Gastroesophageal sphincter (tissue), 4 donors: ENCODE results near the gene HLA-DQA1. TPM values are rescaled to one million over a fixed set of nuclear protein-coding genes. Genes with fewer than 3 reads are reported as not detected.
A peak's percentile ranks its signal among the peaks of the same experiment; 100 is the strongest.

Experiments used
- ATAC-seq: fragments of 150-250 bp; one replicate; pipeline ENCODE4 v1.9.1; 2016; ENCODE audit warnings: mild to moderate bottlenecking, moderate library complexity
- H3K27ac ChIP-seq, 4 donors: fragments of 200-600 bp; sonication (generic) in 3 of 4; 1 replicate in 3 of 4; 2 replicates in 1 of 4; pipeline ENCODE4 v1.5.1; 2016 to 2019
- H3K27me3 ChIP-seq: fragments of 200-600 bp; sonication (generic); one replicate; pipeline ENCODE4 v1.5.1; 2019
- H3K36me3 ChIP-seq, 2 donors: fragments of 200-600 bp; sonication (generic); one replicate each; pipeline ENCODE4 v1.5.1; 2019; ENCODE audit warnings: control low read depth in 1 of 2
- H3K4me1 ChIP-seq, 3 donors: fragments of 200-600 bp; sonication (generic); 1 replicate in 2 of 3; 2 replicates in 1 of 3; pipeline ENCODE4 v1.5.1; 2016 to 2019; ENCODE audit warnings: control low read depth in 2 of 3
- H3K4me3 ChIP-seq, 2 donors: fragments of 200-600 bp; sonication (generic); one replicate each; pipeline ENCODE4 v1.5.1; 2019; ENCODE audit warnings: mild to moderate bottlenecking in 1 of 2, moderate library complexity in 1 of 2
- H3K9me3 ChIP-seq, 3 donors: fragments of 200-600 bp; sonication (generic); one replicate each; pipeline ENCODE4 v1.5.1; 2017 to 2019; ENCODE audit warnings: control low read depth in 2 of 3
- EP300 ChIP-seq: sonication (generic); formaldehyde crosslinking; IDR thresholded peaks from one replicate; pipeline ENCODE4 v1.6.1; 2017; ENCODE audit warnings: antibody characterized with exemption, mild to moderate bottlenecking
- POLR2A ChIP-seq, 2 donors: fragments of 450-650 bp; IDR thresholded peaks; one replicate each; pipeline ENCODE4 v1.6.1; 2017; ENCODE audit warnings: antibody characterized with exemption in 2 of 2, mild to moderate bottlenecking in 2 of 2, moderate library complexity in 1 of 2
- POLR2AphosphoS5 ChIP-seq: sonication (generic); formaldehyde crosslinking; IDR thresholded peaks from one replicate; pipeline ENCODE4 v1.6.1; 2017; ENCODE audit warnings: antibody characterized with exemption
- WGBS, 2 donors: methylation state at CpG; one replicate each; pipeline ENCODE4 v1.1.5; 2018; ENCODE audit warnings: low coverage in 1 of 2; 5-methylcytosine and 5-hydroxymethylcytosine counted together
- total RNA-seq, 4 donors: library from RNA; depleted of rRNA; stranded (reverse); fragments of >200 nt; gene quantifications; one replicate each; pipeline ENCODE4 v1.1.0, GENCODE V29; 2016
- TF ChIP-seq, protein P1 (sequence below), 4 experiments: fragments of 200-600 bp in 2 of 4; fragments of 450-650 bp in 2 of 4; sonication (generic) in 1 of 4; IDR thresholded peaks; one replicate each; pipeline ENCODE4 v1.5.1; 2017 to 2019; ENCODE audit warnings: antibody characterized with exemption in 4 of 4, mild to moderate bottlenecking in 2 of 4, moderate library complexity in 2 of 4

HLA-DQA1 gene
- total RNA-seq, 4 donors from 2014 or later: 1.7 to 7.8 (median 4.3) TPM; not detected in 1

DNA sequence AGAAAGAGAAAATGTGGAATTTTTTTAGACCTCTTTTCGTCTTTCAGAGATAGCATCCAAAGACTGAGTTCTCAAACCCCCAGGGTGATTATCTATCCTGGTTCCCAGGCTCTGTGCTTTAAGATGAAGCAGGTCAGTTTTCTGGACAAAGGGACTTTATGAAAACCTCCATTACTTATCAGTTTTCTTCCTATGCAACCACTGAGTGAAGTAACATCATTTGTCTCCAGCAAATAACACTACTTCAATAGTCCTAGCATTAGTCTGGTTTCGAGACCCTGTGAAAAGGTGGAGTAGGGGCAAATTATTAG, 29.3 kb upstream of the HLA-DQA1 start:
- Histone ChIP-seq H3K4me3 (no peak overlapping the region), H3K4me1 (no peaks in the 10 kb centered on the region), H3K27me3 (no peaks in the 10 kb centered on the region), H3K9me3 (no peaks in the 10 kb centered on the region), H3K36me3 (no peaks in the 10 kb centered on the region), H3K27ac (no peak overlapping the region)
- no peak for TF ChIP-seq POLR2AphosphoS5
- TF ChIP-seq, protein P1, sequence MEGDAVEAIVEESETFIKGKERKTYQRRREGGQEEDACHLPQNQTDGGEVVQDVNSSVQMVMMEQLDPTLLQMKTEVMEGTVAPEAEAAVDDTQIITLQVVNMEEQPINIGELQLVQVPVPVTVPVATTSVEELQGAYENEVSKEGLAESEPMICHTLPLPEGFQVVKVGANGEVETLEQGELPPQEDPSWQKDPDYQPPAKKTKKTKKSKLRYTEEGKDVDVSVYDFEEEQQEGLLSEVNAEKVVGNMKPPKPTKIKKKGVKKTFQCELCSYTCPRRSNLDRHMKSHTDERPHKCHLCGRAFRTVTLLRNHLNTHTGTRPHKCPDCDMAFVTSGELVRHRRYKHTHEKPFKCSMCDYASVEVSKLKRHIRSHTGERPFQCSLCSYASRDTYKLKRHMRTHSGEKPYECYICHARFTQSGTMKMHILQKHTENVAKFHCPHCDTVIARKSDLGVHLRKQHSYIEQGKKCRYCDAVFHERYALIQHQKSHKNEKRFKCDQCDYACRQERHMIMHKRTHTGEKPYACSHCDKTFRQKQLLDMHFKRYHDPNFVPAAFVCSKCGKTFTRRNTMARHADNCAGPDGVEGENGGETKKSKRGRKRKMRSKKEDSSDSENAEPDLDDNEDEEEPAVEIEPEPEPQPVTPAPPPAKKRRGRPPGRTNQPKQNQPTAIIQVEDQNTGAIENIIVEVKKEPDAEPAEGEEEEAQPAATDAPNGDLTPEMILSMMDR (IDR thresholded peaks at IDR 0.05): no peak
- TF ChIP-seq POLR2A (IDR thresholded peaks at IDR 0.05): no peak
- no peak for TF ChIP-seq EP300
- ATAC-seq: no peak
- WGBS, 2 donors: 50% methylated on average over 2 of the region's 2 CpGs

DNA sequence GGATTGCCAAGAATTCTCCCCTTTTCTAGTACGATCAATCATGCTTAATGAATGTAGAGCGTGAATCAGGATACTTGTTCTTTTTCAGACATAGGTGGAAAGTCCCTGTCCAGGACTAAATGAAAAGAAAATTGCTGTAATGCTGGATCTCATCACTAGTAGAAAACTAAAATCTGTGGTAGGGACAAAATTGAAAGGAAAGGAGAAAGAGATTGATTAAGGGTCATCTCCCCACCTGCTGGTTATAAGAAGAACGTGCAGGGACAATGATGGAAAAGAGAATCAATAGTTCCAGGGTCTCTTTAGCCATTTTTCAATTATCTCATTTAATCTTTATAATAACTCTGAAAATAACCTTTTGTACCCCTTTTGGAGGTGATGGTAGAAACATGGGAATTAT, 28.8 kb upstream of the HLA-DQA1 start:
- TF ChIP-seq, protein P1 (IDR thresholded peaks at IDR 0.05): no peak
- TF ChIP-seq POLR2A (IDR thresholded peaks at IDR 0.05) (no peak), EP300 (no peak), POLR2AphosphoS5 (no peak)
- Histone ChIP-seq H3K9me3 (no peaks in the 10 kb centered on the region), H3K4me1 (no peaks in the 10 kb centered on the region), H3K4me3 (no peak overlapping the region), H3K27me3 (no peaks in the 10 kb centered on the region), H3K36me3 (no peaks in the 10 kb centered on the region), H3K27ac (no peak overlapping the region)
- no peak for ATAC-seq
- 0 to 47% methylated on average over 1 to 2 of the region's 3 CpGs for WGBS, 2 donors

DNA sequence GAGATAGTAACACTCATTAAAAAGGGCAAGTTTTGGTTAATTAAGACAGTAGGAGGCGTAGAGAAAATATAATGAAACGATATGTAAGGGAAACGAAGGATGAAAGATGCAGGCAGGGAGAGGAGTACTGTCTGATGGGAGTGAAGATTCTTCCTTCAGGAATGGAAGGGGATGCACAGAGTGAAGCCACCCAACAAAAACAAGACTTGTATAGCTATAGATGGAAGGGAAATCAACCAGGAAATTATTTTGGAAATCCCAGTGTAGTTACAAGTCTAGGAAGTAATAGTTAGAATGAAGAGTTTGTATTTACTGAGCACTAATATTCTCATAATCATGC, 27.8 kb upstream of the HLA-DQA1 start:
- Histone ChIP-seq H3K27me3 (peaks cover 2% of the 10 kb centered on the region), H3K36me3 (no peaks in the 10 kb centered on the region), H3K4me1 (no peaks in the 10 kb centered on the region), H3K4me3 (no peak overlapping the region), H3K9me3 (no peaks in the 10 kb centered on the region), H3K27ac (peak overlapping the region in 1 of 4 donors; percentile 13)
- no peak for ATAC-seq
- WGBS, 2 donors: 81 to 82% methylated on average over 2 of the region's 3 CpGs
- TF ChIP-seq, protein P1 (IDR thresholded peaks at IDR 0.05): no peak
- TF ChIP-seq POLR2A (IDR thresholded peaks at IDR 0.05): no peak
- no peak for TF ChIP-seq EP300
- no peak for TF ChIP-seq POLR2AphosphoS5

DNA sequence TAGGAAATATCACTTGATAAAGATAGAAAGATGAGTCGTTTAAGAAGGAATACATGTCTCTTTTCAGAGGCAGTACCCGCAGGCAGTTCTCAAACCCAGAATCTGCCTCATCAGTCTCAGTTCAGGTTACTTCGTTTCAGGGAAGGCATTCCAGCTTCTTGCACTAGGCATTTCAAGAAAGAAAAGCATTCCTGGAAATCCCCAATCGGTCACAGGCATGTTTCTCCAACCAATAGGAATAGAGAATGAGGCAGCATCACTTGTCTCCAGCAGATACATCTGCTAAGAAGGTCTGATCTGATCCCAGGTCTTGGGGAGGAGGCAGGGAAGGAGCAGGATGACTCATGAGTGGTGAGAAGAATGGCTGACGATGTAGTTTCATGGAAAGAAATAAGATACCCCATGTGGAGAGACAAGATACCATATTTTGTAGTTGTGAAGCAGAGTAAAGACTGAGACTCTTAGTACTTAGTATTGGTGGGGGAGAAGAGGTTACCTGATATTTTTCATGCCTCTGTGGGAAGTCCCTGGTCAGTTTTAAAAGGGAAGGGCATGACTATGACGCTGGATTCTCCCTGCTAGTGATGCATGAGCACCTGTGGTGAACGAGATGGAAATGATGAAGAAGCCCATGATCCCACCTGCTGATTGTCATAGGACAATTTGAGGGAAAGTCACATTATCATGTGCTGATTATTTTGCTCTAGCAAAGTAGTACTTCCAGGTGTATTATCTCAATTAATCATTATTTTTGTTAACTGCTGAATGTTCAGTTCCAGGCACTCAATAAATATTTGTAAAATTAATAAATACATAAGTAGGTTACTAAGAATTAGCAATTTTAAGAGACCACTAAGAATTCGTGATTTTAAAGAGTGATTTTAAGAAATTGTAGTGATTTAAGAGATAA, 27.2 kb upstream of the HLA-DQA1 start:
- Histone ChIP-seq H3K36me3 (no peaks in the 10 kb centered on the region), H3K4me1 (no peaks in the 10 kb centered on the region), H3K27ac (peak overlapping the region in 3 of 4 donors; percentile 37 to 68 (median 41)), H3K27me3 (peaks cover 3% of the 10 kb centered on the region), H3K9me3 (no peaks in the 10 kb centered on the region), H3K4me3 (no peak overlapping the region)
- TF ChIP-seq POLR2AphosphoS5 (no peak), EP300 (no peak), POLR2A (IDR thresholded peaks at IDR 0.05) (no peak)
- TF ChIP-seq, protein P1 (IDR thresholded peaks at IDR 0.05): no peak
- peak; percentile 99 for ATAC-seq
- WGBS, 2 donors: 3 to 11% methylated on average over 5 to 8 of the region's 8 CpGs

DNA sequence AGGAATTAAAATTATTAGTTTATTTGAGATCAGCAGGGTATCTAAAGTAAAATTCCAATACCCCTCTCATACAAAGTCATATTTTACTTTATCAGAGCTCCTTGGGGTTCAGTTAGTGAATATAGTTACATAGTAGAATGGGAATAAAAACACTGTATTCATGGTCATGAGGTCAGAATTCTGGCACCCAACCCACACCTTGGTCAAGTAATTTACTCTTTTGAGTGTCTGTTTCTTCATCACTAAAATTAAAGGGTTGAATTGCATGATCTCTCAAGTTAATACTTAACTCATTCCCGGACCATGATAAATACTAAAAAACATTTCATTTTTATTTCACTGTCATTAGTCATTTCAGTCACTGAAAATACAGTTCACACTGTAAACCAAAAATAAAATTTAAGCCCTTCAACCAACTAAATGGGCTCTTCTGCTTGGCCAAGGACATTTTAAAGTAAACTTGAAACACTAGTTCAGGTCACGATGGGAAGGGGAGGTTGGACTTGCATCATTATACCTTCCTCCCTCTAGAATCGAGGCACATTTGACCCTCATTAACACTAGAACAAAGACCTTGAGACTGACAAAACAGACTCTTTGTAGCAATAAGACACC, 26.4 kb upstream of the HLA-DQA1 start:
- Histone ChIP-seq H3K4me1 (no peaks in the 10 kb centered on the region), H3K27ac (no peak overlapping the region)
- ATAC-seq: no peak

More for the DNA sequence above, 26.4 kb upstream of the HLA-DQA1 start:
- Histone ChIP-seq H3K27me3 (peaks cover 3% of the 10 kb centered on the region), H3K9me3 (no peaks in the 10 kb centered on the region), H3K4me3 (no peak overlapping the region), H3K36me3 (no peaks in the 10 kb centered on the region)
- 23 to 33% methylated on average over 3 of the region's 3 CpGs for WGBS, 2 donors
- TF ChIP-seq POLR2AphosphoS5 (no peak), POLR2A (IDR thresholded peaks at IDR 0.05) (no peak), EP300 (no peak)
- TF ChIP-seq, protein P1 (IDR thresholded peaks at IDR 0.05): no peak
